ENCODE data around the gene PDSS2. TPM values are rescaled to one million over a fixed set of nuclear protein-coding genes. Genes with fewer than 3 reads are reported as not detected.

Gene PDSS2
- total and polyA plus RNA-seq, 9 of the 15 experiments (the other 6 are each of a cell fraction or from before 2014, with no cell fraction given): 5.8 to 21.1 (median 12.0) TPM

GRCh38 chr6:107115695-107116327, 343.6 kb downstream of the PDSS2 start (continued):
- peak; percentile 42 for TF ChIP-seq CCNT2 (IDR thresholded peaks at IDR 0.05; ENCODE audit: borderline replicate concordance, extremely low read depth, insufficient read length, low read depth, low read length)
- TF ChIP-seq ZSCAN29 (IDR thresholded peaks at IDR 0.05): peak; percentile 60; the same call in 1 of the 2 replicates
- peak; percentile 56; the same call in 1 of the 2 replicates for TF ChIP-seq MAX (CRISPR knock-in tag; IDR thresholded peaks at IDR 0.05)
- no peak for TF ChIP-seq ZNF354B (CRISPR knock-in tag; IDR thresholded peaks at IDR 0.05)
- TF ChIP-seq MNT (conservative IDR thresholded peaks at IDR 0.05): peak; percentile 30 to 36; a peak in 1 of 4 replicates
- 0 out of 2 replicates have a peak, but pooled peaks have one; percentile 22 for TF ChIP-seq ARID4B (CRISPR knock-in tag; IDR thresholded peaks at IDR 0.05)
- peak; percentile 67 for TF ChIP-seq CXXC5 (CRISPR knock-in tag; IDR thresholded peaks at IDR 0.05)
- TF ChIP-seq E2F3 (CRISPR knock-in tag; IDR thresholded peaks at IDR 0.05): peak; percentile 66; the same call in 1 of the 2 replicates
- peak; percentile 66 for TF ChIP-seq E2F1 (CRISPR knock-in tag; IDR thresholded peaks at IDR 0.05)
- TF ChIP-seq MTA3 (IDR thresholded peaks at IDR 0.05; ENCODE audit: borderline replicate concordance): 0 out of 2 replicates have a peak, but pooled peaks have one; percentile 49
- peak; percentile 65 for TF ChIP-seq TBP (optimal IDR thresholded peaks at IDR 0.05; ENCODE audit: low read depth, low read length)
- peak; percentile 34 to 83 for TF ChIP-seq E2F6 (IDR thresholded peaks at IDR 0.05; ENCODE audit: borderline replicate concordance in 1 of 2, extremely low read depth in 1 of 2, insufficient read depth in 1 of 2, insufficient read length in 1 of 2, low read depth in 1 of 2, low read length in 1 of 2, poor library complexity in 1 of 2, severe bottlenecking in 1 of 2)
- no peak for TF ChIP-seq GMEB1 (CRISPR knock-in tag; IDR thresholded peaks at IDR 0.05)
- 0 out of 2 replicates have a peak, but pooled peaks have one; percentile 48 for TF ChIP-seq HDAC2 (IDR thresholded peaks at IDR 0.05)
- TF ChIP-seq FIP1L1 (IDR thresholded peaks at IDR 0.05; ENCODE audit: low read depth, low read length, poor library complexity, severe bottlenecking): peak; percentile 79
- peak; percentile 66 for TF ChIP-seq CTBP1 (IDR thresholded peaks at IDR 0.05; ENCODE audit: borderline replicate concordance)
